ENCODE data around the gene ANAPC10. TPM values are rescaled to one million over a fixed set of nuclear protein-coding genes. Genes with fewer than 3 reads are reported as not detected.
A peak's percentile ranks its signal among the peaks of the same experiment; 100 is the strongest.
"Not testable (repeated sequence)": the region's sequence is repeated elsewhere in the genome, so short reads cannot be mapped to it uniquely, and the experiment has no call there.

ANAPC10 gene
- total RNA-seq, 1 donor from 2014 or later, result 32.5 TPM

DNA sequence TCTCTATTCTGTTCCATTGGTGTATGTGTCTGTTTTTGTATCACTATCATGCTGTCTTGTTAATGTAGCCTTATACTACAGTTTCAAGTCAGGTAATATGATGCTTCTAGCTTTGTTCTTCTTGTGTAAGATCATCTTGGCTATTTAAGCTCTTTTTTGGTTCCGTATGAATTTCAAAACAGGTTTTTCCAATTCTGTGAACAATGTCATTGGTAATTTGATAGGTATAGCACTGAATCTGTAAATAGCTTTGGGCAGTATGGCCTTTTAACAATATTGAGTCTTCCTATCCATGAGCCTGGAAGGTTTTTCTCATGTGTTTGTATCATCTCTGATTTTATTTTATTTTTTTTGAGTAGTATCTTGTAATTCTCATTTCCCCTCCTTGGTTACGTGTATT lies 94.3 kb downstream of the ANAPC10 start:
- DNase-seq (ENCODE audit: low read depth), result no peak

DNA sequence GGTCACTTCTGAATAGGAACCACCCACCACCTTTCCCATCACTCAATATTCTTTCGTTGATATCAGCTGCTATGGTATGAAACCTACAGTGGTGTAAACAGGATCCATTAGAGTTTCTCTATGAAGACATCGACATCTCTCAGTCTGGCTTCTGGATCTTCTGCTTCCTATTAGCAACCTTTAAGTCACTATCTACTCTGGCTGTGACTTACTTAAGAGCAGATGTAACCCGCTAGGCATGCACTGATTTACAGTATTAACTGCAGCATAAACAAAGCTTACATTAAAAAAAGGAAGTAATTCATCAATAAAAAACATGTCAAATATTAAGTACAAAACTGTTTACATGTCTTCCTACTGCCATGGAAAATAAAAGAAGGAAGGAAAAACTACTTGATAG lies 96.4 kb downstream of the ANAPC10 start:
- no peak for DNase-seq (ENCODE audit: low read depth)

DNA sequence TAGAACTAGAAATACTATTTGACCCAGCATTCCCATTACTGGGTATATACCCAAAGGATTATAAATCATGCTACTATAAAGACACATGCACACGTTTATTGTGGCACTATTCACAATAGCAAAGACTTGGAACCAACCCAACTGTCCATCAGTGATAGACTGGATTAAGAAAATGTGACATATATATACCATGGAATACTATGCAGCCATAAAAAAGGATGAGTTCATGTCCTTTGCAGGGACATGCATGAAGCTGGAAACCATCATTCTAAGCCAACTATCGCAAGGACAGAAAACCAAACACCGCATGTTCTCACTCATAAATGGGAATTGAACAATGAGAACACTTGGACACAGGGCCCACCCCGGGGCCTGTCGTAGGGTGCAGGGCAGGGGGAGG lies 97.3 kb downstream of the ANAPC10 start:
- DNase-seq (ENCODE audit: low read depth), result not testable (repeated sequence)

DNA sequence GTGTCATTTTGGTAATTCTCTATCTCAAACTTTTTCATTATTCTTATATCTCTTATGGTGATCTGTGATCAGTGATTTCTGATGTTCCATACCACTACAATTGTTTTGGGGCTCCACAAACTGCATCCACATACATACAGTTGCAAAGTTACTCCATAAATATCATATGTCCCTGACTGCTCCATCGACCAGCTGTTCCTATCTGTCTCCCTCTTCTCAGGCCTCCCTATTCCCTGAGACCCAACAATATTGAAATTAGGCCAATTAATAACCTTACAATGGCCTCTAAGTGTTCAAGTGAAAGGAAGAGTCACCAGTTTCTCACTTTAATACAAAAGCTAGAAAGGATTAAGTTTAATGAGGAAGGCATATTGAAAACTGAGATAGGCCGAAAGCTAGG lies 108.7 kb downstream of the ANAPC10 start:
- no peak for DNase-seq (ENCODE audit: low read depth)

DNA sequence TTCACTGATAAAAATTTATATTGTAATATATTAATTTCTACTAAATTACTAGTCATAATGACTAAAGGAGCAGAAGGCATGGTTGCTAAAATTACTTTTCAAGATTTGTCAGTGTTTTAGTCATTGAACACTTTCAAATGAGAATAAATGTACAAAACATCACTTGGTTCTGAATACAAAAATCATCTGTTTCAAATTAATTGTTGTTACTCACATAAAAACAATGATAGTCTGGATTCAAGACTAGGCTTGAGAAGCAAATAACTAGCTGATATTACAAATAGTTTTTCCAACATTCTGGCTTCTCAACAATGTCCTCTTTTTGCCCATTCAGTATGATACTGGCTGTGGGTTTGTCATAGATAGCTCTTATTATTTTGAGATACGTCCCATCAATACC lies 112.5 kb downstream of the ANAPC10 start:
- DNase-seq (ENCODE audit: low read depth), result no peak

DNA sequence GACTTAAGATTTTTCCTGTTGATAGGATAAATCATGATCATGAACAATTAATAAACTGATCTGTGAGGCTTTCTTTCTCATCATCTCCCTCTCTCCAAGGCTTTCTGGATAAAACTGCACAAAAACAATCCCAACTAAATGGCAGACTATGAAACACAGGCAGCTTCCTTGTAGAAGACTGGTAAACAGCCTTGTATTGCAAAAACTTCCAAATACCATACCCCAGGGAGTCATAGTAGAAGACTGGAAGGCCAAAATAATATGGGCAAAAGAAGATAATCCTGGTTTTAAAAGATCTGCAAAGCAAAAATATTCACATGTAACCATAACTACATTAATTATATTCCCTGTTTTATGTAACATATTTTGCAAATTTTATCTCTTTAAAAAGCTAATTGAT lies 113.0 kb downstream of the ANAPC10 start:
- DNase-seq (ENCODE audit: low read depth), result no peak

DNA sequence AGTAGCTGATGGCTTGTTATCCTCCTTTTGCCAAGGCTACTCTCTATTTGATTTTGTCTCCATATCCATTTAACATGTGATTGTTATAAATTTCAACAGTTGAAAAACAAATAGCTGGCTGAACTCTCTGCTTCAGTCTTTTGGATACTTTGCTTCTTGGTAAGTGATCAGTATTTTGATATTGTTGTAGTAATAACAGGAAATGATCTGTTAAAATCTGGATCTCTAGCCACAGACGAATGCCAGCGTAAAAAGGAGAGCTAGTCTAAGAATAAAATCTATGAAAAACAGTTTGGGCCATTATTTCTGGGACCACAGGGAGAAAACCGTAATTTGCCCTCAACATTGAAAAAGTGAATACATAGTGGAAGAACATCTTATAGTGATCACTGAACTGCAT lies 113.8 kb downstream of the ANAPC10 start:
- DNase-seq (ENCODE audit: low read depth), result no peak

DNA sequence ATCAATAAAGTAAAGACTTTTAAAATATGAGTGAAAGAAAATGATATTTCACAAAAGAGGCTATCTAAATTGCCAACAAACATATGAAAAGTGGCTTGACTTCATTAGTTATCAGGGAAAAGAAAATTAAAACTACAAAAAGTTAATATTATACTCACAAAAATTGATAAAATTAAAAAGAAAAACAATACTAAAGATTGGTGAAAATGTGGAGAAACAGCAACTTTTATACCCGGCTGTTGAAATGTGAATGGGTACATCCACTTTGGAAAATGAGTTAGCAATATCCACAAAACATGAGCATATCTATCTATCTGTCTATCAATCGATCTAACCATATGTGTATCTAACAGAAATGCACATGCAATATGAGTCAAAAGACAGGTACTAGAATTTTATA lies 122.3 kb downstream of the ANAPC10 start:
- DNase-seq (ENCODE audit: low read depth), result no peak

DNA sequence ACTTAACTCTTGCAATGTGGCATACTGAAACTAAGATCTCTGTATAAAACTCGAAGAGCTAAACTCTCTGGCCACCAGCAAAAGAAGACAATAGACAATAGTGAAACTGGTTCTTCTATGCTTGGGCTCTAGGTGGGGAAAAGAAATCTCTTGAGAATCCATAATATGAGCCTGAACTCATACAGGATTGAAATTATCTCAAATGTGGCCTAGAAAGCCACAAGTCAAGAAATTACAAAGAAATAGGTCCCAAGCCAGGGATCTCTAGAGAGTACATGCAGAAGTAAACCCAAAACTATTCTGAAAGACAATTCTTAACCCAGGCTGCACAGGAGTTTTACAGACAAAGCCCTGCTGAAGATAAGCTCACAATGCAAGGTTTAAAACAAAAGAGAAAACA lies 127.4 kb downstream of the ANAPC10 start:
- no peak for DNase-seq (ENCODE audit: low read depth)

DNA sequence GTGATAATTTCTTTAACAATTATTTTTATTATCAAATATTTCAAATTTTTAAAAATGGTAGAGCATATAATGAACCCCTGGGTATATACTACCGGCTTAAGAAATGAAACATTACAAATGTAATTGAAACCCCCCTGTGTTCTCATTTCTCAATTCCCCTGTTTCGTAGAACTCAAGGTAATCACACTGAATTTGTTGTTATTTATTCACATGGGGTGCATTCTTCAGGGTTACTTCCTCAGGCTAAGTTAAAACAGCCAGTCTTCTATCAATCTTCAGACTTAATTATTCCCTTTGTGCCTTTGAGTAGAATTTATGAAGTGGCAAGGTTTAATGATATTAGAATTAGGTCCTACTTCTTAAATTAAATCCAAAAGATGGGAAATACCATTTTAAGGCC lies 128.2 kb downstream of the ANAPC10 start:
- DNase-seq (ENCODE audit: low read depth), result no peak

DNA sequence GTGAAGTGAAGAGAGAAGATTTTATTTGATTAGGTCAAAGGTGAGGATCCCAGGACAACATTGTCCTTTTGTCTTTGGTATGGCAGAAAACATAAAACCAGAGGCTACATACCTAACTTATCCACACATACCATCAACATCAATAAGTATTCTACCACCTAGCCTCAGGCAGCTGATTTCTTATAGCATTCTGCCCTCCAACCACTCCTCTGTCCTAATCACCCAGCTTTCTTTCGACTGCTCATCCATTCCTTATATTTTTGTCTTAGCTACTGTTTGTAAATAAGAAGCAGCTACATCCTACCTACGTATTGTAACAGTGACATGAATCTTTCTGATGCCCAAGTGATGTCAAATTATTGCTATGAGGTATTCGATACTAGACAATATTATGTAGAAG lies 129.4 kb downstream of the ANAPC10 start:
- no peak for DNase-seq (ENCODE audit: low read depth)

DNA sequence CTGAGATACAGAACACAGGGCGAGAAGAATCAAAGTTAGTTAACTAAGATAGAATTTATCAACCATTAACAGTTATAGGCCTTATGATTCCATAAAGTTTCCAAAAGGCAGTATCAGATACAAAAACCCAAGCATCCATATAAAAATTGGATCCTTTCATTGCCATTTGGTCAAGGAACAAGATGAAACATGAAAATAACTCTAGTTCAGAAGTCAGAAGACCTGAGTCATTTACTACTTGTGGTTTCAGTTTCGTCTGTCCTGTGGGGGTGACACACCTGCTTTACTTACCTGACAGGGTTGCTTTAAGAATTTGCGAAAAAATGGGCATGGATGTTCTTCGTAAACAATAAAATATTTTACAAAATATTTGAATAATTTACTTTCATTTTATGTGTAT lies 130.8 kb downstream of the ANAPC10 start:
- DNase-seq (ENCODE audit: low read depth), result peak; percentile 19

DNA sequence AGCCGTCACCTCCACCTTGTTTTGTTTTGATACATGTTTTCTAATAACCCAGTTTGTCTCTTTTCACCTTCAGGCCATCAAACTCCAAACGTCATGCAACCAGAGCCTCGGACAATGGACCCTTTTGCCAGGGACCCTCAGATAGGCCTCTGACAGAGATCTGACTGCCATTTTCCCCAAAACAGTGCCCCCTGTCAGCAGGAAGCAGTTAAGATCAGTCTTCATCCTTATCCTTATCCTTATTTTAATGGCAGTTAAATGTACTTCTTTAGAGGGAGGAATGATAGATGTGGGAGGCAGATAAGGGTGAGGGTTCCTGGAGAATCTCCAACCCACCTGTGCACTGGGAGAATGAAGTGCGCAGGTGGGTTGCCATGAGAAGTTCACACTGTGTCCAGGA lies 135.7 kb downstream of the ANAPC10 start:
- no peak for DNase-seq (ENCODE audit: low read depth)

DNA sequence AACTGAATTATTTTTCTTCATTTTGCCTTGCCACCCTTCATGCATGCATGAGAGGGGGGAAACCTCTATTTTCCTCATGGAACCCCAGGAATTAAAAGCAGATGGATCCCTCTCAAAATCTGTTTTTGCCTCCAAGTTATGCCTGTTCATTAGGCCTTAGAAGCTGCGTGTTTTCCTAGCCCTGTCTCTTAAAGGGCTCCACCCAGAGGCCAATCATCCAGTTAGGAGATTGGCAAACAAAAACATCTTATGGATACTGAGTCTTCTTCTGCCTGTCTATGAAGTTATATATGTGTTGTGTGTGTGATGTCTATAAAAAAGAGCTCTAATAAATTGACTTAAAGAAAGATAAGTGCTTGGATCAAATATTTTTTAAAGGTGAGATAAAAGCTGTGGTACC lies 142.9 kb downstream of the ANAPC10 start:
- no peak for DNase-seq (ENCODE audit: low read depth)

DNA sequence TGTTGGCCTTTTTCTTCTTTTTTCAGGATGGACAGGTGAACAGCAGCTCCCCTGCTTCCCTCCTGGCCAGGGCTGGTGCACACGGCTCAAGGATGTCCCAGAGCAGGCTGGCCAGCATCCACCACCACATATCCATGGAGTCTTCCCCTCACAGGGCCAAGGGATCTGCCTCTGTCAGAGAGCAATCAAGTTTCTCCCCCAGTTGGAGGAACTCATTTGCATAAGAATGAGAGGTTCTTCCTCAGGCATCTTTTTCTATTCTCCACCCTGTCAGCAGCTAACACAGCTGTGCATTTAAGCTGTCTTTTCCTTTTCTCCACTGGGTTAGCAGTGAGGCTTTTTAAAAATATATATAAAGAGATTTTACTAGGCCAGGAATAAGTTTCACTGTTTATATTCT lies 143.8 kb downstream of the ANAPC10 start:
- DNase-seq (ENCODE audit: low read depth), result no peak

DNA sequence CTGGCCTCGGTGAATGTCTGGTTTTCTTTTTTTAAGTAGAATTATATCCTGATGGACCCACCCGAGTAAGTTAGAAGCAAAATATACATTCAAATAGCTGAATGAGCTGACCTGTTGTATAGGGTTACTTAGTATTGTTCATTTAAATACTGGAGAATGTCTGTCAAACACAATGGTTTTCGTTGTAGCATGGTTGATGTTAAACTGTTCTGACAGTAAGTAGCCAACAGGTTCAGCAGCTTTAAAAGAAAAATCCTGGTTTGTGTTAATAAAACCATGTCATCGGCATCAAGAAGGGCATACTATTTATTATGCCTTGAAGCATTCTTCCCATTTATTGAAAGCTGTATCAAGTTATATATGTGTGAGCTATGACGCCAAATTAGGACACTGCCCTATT lies 149.6 kb downstream of the ANAPC10 start:
- no peak for DNase-seq (ENCODE audit: low read depth)

DNA sequence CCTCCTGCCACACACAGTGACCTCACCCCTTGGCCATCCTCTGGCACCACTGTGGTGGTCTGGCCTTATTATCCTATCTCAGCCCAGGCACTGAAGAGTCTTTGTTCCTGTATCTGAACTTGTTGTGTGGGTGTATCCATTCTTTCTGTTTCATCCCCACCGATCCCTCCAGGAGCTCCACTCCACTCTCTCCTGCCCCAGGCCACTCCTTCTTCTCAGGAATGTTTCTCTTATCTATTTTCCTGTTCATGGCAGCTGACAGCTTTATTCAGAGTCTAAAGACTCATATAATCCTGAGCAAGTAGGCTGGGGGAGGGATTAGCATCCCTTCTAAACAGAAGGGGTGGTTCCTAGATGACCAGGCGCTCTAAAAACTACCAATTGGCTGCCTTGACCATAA lies 150.0 kb downstream of the ANAPC10 start:
- DNase-seq (ENCODE audit: low read depth), result no peak

Other genes with a start within 250 kb of the ANAPC10 start
- 144 and 179 TPM in 2 replicates for gene ABCE1, start 115 bp upstream of the ANAPC10 start, total RNA-seq
- 28.5 and 48.2 TPM in 2 replicates for gene OTUD4, start 82.4 kb upstream of the ANAPC10 start, total RNA-seq

Data from renal cortical epithelial cell (primary cell).